SK-N-SH treated with all-trans-retinoic acid at 6 μM for 48 hours (cell line): Measurements from ENCODE around the gene MESP1.

ENCODE experiments used
- ISL1 ChIP-seq: fragments of 250-450 bp; sonication (Bioruptor Pico); IDR thresholded peaks from 2 replicates; pipeline ENCODE4 v2.1.2; 2022; ENCODE audit warnings: mild to moderate bottlenecking, moderate library complexity
- PATZ1 ChIP-seq: fragments of 250-450 bp; sonication (Bioruptor Pico); IDR thresholded peaks from 2 replicates; pipeline ENCODE4 v1.8.0; 2020; ENCODE audit warnings: mild to moderate bottlenecking, moderate library complexity, borderline replicate concordance
- PPARA ChIP-seq: fragments of 250-450 bp; sonication (Bioruptor Pico); IDR thresholded peaks from 2 replicates; pipeline ENCODE4 v1.5.0; 2020; ENCODE audit warnings: mild to moderate bottlenecking, borderline replicate concordance
- RARB ChIP-seq: fragments of 250-450 bp; sonication (Bioruptor Pico); IDR thresholded peaks from 2 replicates; pipeline ENCODE4 v1.8.0; 2021; ENCODE audit warnings: mild to moderate bottlenecking, moderate library complexity
- ZC3H10 ChIP-seq: fragments of 250-450 bp; sonication (Bioruptor Pico); IDR thresholded peaks from 2 replicates; pipeline ENCODE4 v1.5.1; 2021; ENCODE audit warnings: mild to moderate bottlenecking, moderate library complexity
- ZFP3 ChIP-seq: fragments of 250-450 bp; sonication (Bioruptor Pico); IDR thresholded peaks from 2 replicates; pipeline ENCODE4 v1.5.0; 2020; ENCODE audit warnings: mild to moderate bottlenecking, moderate library complexity
- ZFP30 ChIP-seq: fragments of 450-650 bp; formaldehyde crosslinking; IDR thresholded peaks from 2 replicates; pipeline ENCODE4 v1.5.0; 2022; ENCODE audit warnings: mild to moderate bottlenecking, moderate library complexity

GRCh38 chr15:89765694-89766093 lies 14.6 kb upstream of the MESP1 start:
- TF ChIP-seq PATZ1, result no peak
- no peak for TF ChIP-seq ZFP3 (CRISPR knock-in tag)
- TF ChIP-seq ZC3H10 (CRISPR knock-in tag), result no peak
- no peak for TF ChIP-seq ISL1
- no peak for TF ChIP-seq PPARA
- no peak for TF ChIP-seq ZFP30
- TF ChIP-seq RARB, result no peak
